GM12873 (cell line): Measurements from ENCODE around the gene CDH2.

Experiments
- TF ChIP-seq, protein P1 (sequence below): IDR thresholded peaks from 2 replicates; pipeline ENCODE4 v1.5.1; 2012; ENCODE audit warnings: low read depth, mild to moderate bottlenecking, moderate library complexity, low read length, control low read depth; ENCODE audit not compliant: insufficient read depth; ENCODE audit errors: missing control alignments

Gene CDH2

GRCh38 chr18:27921904-27922751, 254.8 kb downstream of the CDH2 start:
- TF ChIP-seq, protein P1, sequence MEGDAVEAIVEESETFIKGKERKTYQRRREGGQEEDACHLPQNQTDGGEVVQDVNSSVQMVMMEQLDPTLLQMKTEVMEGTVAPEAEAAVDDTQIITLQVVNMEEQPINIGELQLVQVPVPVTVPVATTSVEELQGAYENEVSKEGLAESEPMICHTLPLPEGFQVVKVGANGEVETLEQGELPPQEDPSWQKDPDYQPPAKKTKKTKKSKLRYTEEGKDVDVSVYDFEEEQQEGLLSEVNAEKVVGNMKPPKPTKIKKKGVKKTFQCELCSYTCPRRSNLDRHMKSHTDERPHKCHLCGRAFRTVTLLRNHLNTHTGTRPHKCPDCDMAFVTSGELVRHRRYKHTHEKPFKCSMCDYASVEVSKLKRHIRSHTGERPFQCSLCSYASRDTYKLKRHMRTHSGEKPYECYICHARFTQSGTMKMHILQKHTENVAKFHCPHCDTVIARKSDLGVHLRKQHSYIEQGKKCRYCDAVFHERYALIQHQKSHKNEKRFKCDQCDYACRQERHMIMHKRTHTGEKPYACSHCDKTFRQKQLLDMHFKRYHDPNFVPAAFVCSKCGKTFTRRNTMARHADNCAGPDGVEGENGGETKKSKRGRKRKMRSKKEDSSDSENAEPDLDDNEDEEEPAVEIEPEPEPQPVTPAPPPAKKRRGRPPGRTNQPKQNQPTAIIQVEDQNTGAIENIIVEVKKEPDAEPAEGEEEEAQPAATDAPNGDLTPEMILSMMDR: no peak

GRCh38 chr18:27921392-27921791, 255.5 kb downstream of the CDH2 start:
- TF ChIP-seq, protein P1: no peak

DNA sequence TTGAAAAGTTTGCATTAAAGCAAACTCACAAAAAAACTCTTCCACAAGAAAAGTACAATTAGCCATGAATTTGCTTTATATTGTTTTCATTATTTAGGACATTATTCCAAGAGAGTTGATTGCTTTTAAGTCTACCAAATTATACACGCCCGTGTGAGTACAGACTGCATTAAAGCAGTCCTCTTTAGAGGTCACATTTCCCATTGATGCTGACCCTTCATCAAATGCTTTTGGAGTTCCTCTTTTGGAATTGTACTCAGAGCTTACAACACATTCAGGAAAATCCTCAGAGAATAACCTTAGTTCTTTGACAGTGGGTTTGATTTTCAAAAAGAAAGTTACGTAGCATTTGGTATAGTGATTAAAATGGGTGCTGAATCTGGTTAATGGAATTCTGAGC, 256.1 kb downstream of the CDH2 start:
- TF ChIP-seq, protein P1: no peak

GRCh38 chr18:27903906-27904305, 273.0 kb downstream of the CDH2 start:
- TF ChIP-seq, protein P1: no peak

DNA sequence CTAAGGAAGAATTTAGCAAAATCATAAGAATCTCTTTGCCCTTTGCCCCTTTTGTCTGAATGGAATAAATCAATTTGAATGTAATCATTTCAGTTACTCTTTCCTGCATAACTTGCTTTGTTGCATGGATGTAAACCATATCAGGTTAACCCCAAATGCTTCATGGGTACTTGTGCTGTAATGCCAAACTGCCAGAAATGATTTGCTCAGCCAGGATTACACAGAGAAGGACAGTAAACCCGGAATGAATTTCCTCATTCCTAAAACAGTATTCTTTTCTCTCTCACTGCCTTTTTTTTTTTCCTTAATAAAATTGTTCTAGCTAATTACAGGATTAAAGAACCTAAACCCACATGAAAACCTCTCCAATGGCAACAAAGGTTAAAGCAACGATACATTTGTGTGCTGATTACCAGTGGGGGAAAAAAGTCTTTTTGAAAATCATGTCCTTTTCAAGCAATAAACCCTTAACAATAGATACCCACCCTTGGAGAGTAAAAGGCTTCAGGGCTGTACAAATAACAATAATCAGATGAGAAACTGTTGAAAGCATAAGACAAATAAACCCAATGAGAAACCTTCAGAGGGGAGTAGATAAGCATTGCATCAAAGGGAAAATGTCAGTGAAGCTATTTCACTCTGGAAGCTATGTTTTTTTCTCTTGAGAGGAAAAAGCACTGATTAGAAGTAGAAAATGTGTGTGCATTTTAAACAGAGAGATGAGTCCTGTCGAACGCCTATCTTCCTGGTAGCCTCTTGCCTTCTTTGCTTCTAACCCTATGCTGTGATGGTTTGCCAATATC, 275.3 kb downstream of the CDH2 start:
- TF ChIP-seq, protein P1: no peak
